Tibial artery (tissue), 4 donors: Measurements from ENCODE around the gene RNF220.

Source experiments
- DNase-seq, 2 donors: peaks; one replicate each; pipeline ENCODE4 v3.0.0-alpha.2; 2019
- H3K27ac ChIP-seq, 2 donors: fragments of 200-600 bp; sonication (generic) in 1 of 2; 1 replicate in 1 of 2; 2 replicates in 1 of 2; pipeline ENCODE4 v1.5.1; 2018 to 2019; ENCODE audit warnings: mild to moderate bottlenecking in 1 of 2
- H3K27me3 ChIP-seq, 2 donors: fragments of 200-600 bp; sonication (generic) in 1 of 2; one replicate each; pipeline versions ENCODE4 v1.5.1 to v1.6.0; 2016 to 2019
- H3K36me3 ChIP-seq, 3 donors: fragments of 200-600 bp; sonication (generic) in 2 of 3; one replicate each; pipeline ENCODE4 v1.5.1; 2016 to 2019; ENCODE audit warnings: mild to moderate bottlenecking in 2 of 3
- H3K4me1 ChIP-seq, 4 donors: fragments of 200-600 bp; sonication (generic) in 2 of 4; 1 replicate in 3 of 4; 2 replicates in 1 of 4; pipeline ENCODE4 v1.5.1; 2016 to 2019
- H3K4me3 ChIP-seq, 2 donors: fragments of 200-600 bp; sonication (generic) in 1 of 2; 1 replicate in 1 of 2; 2 replicates in 1 of 2; pipeline ENCODE4 v1.5.1; 2018 to 2019; ENCODE audit warnings: mild to moderate bottlenecking in 2 of 2
- H3K9me3 ChIP-seq, 3 donors: fragments of 200-600 bp; sonication (generic) in 1 of 3; one replicate each; pipeline ENCODE4 v1.5.1; 2016 to 2019
- intact Hi-C: fragments of 100-400 bp; cut with DNase I; formaldehyde crosslinking; loops from one replicate; pipeline ENCODE4 v1.15.0; 2023; ENCODE audit warnings: low total_unique reads
- TF ChIP-seq, protein P1 (sequence below), 2 experiments: fragments of 200-600 bp in 1 of 2; fragments of 450-650 bp in 1 of 2; IDR thresholded peaks; one replicate each; pipeline ENCODE4 v1.5.1; 2017 to 2019; ENCODE audit warnings: antibody characterized with exemption in 2 of 2, mild to moderate bottlenecking in 1 of 2, moderate library complexity in 1 of 2

RNF220 gene

DNA sequence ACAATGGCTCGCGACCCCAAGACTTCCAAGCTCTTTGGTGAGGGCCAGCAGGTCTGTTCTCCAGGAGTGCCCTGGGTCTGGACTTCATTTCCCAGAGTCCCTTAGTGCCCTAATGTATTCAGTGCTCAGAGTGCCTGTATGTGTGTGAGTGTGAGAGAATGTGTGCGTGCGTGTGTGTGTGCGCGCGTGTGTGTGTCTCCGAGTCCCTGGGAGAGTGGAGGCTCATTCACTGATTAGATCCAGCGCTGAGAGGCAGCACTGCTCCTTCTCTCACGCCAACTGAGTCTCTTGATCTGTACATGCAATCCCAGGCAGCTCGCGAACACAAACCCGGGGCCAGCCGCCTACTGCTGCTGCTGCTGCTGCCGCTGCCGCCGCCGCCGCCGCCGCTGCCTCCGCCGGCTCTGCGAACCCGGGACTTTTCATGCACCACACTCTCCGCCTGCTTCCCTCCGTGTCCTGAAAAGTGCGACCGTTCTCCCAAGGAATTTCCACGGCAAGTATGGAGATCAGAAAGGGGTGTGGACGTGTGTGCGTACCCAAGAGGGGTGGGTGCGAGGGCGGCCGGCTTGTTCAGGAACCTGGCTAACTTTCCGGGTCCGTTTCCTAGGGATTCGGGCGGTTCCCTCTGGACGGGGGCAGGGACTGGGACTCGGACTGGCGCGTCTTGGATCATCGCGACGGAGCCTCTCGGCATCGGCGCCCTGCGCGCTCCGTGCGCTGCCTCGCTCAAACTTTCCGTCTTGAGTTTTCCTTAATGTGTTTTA is at the start of gene RNF220:
TSS of gene RNF220 (plus strand) at position 225 of the 767 bp plus-strand sequence.
- DNase-seq: peak; percentile 53 to 70
- intact Hi-C loops: loop anchor here (10.0 kb wide), 1 partner anchor 190 kb away; the partner anchor contains the start of gene DMAP1
- peaks cover 0 to 38% (median 33%) of the 10 kb centered on the region in 4 donors for H3K4me1 ChIP-seq
- peak within 1 kb of the TSS in 1 of 2 donors; percentile 5 for H3K27ac ChIP-seq
- no peaks in the 10 kb centered on the region for H3K36me3 ChIP-seq
- H3K9me3 ChIP-seq: no peaks in the 10 kb centered on the region
- TF ChIP-seq, protein P1, sequence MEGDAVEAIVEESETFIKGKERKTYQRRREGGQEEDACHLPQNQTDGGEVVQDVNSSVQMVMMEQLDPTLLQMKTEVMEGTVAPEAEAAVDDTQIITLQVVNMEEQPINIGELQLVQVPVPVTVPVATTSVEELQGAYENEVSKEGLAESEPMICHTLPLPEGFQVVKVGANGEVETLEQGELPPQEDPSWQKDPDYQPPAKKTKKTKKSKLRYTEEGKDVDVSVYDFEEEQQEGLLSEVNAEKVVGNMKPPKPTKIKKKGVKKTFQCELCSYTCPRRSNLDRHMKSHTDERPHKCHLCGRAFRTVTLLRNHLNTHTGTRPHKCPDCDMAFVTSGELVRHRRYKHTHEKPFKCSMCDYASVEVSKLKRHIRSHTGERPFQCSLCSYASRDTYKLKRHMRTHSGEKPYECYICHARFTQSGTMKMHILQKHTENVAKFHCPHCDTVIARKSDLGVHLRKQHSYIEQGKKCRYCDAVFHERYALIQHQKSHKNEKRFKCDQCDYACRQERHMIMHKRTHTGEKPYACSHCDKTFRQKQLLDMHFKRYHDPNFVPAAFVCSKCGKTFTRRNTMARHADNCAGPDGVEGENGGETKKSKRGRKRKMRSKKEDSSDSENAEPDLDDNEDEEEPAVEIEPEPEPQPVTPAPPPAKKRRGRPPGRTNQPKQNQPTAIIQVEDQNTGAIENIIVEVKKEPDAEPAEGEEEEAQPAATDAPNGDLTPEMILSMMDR (IDR thresholded peaks at IDR 0.05): no peak
- H3K27me3 ChIP-seq: peaks cover 16 to 92% of the 10 kb centered on the region in 2 donors
- peak within 1 kb of the TSS; percentile 45 to 53 for H3K4me3 ChIP-seq

GRCh38 chr1:44355582-44356305 is 49.3 kb upstream of the RNF220 start:
- no peaks in the 10 kb centered on the region for H3K27me3 ChIP-seq
- DNase-seq: no peak
- peak overlapping the region; percentile 85 to 90 for H3K27ac ChIP-seq
- intact Hi-C loops: no loop called here
- H3K36me3 ChIP-seq: peaks cover 0 to under 1% (median 0%) of the 10 kb centered on the region in 3 donors
- H3K9me3 ChIP-seq: no peaks in the 10 kb centered on the region
- H3K4me3 ChIP-seq: peak overlapping the region; percentile 97 to 100
- H3K4me1 ChIP-seq: peaks cover 0 to 28% (median 20%) of the 10 kb centered on the region in 4 donors
- TF ChIP-seq, protein P1 (IDR thresholded peaks at IDR 0.05): no peak

GRCh38 chr1:44357710-44358109 is 47.3 kb upstream of the RNF220 start:
- Histone ChIP-seq H3K27ac (no peak overlapping the region), H3K4me3 (no peak overlapping the region), H3K27me3 (peaks cover 0 to under 1% of the 10 kb centered on the region in 2 donors), H3K36me3 (no peaks in the 10 kb centered on the region), H3K4me1 (peaks cover 0 to 20% (median 19%) of the 10 kb centered on the region in 4 donors), H3K9me3 (no peaks in the 10 kb centered on the region)
- no peak for DNase-seq
- intact Hi-C loops: no loop called here
- TF ChIP-seq, protein P1 (IDR thresholded peaks at IDR 0.05): no peak

DNA sequence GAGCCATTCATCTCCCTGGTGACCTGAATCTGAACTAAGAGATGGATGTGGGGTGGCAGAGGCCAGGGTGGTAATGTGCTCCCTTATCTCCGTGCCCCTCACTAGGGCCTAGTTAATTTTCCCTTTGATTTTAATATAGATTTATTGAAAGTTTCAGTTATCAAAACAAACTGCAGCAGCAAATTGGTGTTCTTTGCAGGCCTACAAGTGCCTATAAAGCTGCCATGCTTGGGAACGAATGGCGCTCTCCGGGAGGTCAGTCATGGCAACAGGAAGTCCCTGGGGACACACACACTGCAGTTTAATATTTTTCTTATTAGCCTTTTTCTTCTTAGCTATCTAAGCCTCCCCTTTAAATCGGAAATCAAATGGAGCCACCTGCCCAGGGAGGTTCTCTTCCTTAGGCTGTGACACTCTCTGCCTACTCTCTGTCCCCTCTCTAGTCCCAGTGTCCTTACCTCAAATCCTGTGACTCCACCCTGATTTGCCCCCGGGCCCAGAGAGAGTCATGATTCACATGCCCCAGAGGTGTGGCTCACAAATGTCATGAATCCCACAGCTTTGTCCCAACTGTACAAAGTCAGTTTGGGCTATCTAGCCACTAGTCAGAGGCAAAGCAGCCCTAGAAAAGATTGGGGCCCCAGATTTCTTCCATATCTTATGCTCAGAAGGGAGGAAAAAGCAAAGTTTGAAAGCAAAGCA is 45.7 kb upstream of the RNF220 start:
- H3K4me1 ChIP-seq: peaks cover 0 to 8% (median 4%) of the 10 kb centered on the region in 4 donors
- TF ChIP-seq, protein P1 (IDR thresholded peaks at IDR 0.05): no peak
- H3K27me3 ChIP-seq: peaks cover 0 to 5% of the 10 kb centered on the region in 2 donors
- no peak overlapping the region for H3K27ac ChIP-seq
- intact Hi-C loops: no loop called here
- H3K4me3 ChIP-seq: no peak overlapping the region
- H3K36me3 ChIP-seq: no peaks in the 10 kb centered on the region
- no peaks in the 10 kb centered on the region for H3K9me3 ChIP-seq
- DNase-seq: no peak

DNA sequence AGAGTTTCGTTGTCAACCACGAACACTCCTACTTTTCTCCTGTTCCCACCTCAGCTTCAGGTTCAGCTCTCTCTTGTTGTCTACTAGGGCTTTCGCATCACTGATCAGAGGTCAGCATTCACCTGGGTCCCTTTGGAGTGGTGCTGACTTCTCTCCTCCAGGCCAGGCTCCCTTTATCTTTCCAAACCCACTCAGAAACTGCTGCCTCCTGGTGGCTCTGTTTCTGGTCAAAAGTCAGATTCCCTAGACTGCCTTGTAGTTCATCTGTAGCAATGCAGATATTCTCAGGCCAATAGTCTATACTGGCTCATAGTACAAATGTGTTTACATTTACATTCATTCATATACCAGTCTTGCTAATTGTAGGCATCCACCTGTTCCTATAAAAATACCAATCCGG is 43.6 kb upstream of the RNF220 start:
- TF ChIP-seq, protein P1 (IDR thresholded peaks at IDR 0.05): no peak

More for the DNA sequence above, 43.6 kb upstream of the RNF220 start:
- DNase-seq: no peak
- Histone ChIP-seq H3K27me3 (peaks cover 0 to 8% of the 10 kb centered on the region in 2 donors), H3K9me3 (no peaks in the 10 kb centered on the region), H3K4me3 (no peak overlapping the region), H3K27ac (no peak overlapping the region), H3K36me3 (no peaks in the 10 kb centered on the region), H3K4me1 (no peaks in the 10 kb centered on the region)
- intact Hi-C loops: no loop called here
